ENCODE measurements around the gene SEH1L. TPM values are rescaled to one million over a fixed set of nuclear protein-coding genes. Genes with fewer than 3 reads are reported as not detected.

Gene SEH1L
- total RNA-seq, 1 donor from 2014 or later: 46.4 TPM

GRCh38 chr18:13007248-13007560 is 59.4 kb downstream of the SEH1L start:
- no peak for TF ChIP-seq CTCF (IDR thresholded peaks at IDR 0.05; ENCODE audit: partially characterized antibody, unreplicated experiment)
- no peaks in the 10 kb centered on the region for H3K36me3 Mint-ChIP-seq (ENCODE audit: unreplicated experiment)
- no peaks in the 10 kb centered on the region for H3K9me3 Mint-ChIP-seq (ENCODE audit: unreplicated experiment)
- no peaks in the 10 kb centered on the region for H3K27me3 Mint-ChIP-seq (ENCODE audit: unreplicated experiment)
- peaks cover 2% of the 10 kb centered on the region for H3K4me1 Mint-ChIP-seq (ENCODE audit: low read depth, unreplicated experiment)
- no peak for DNase-seq
- H3K4me3 Mint-ChIP-seq (ENCODE audit: unreplicated experiment): no peak overlapping the region
- H3K27ac Mint-ChIP-seq (ENCODE audit: unreplicated experiment): no peak overlapping the region

- H3K4me1 Mint-ChIP-seq (ENCODE audit: low read depth, unreplicated experiment): peaks cover 2% of the 10 kb centered on the region
- no peaks in the 10 kb centered on the region for H3K36me3 Mint-ChIP-seq (ENCODE audit: unreplicated experiment)
- H3K4me3 Mint-ChIP-seq (ENCODE audit: unreplicated experiment): no peak overlapping the region
- TF ChIP-seq CTCF (IDR thresholded peaks at IDR 0.05; ENCODE audit: partially characterized antibody, unreplicated experiment): no peak
- no peak overlapping the region for H3K27ac Mint-ChIP-seq (ENCODE audit: unreplicated experiment)
- no peaks in the 10 kb centered on the region for H3K9me3 Mint-ChIP-seq (ENCODE audit: unreplicated experiment)
- no peak for DNase-seq
- peaks cover 2% of the 10 kb centered on the region for H3K27me3 Mint-ChIP-seq (ENCODE audit: unreplicated experiment)
Measured at GRCh38 chr18:13011719-13012118, 63.9 kb downstream of the SEH1L start.

- Mint-ChIP-seq H3K9me3 (ENCODE audit: unreplicated experiment) (no peaks in the 10 kb centered on the region), H3K4me1 (ENCODE audit: low read depth, unreplicated experiment) (no peaks in the 10 kb centered on the region), H3K36me3 (ENCODE audit: unreplicated experiment) (no peaks in the 10 kb centered on the region), H3K27me3 (ENCODE audit: unreplicated experiment) (peaks cover 2% of the 10 kb centered on the region), H3K4me3 (ENCODE audit: unreplicated experiment) (no peak overlapping the region), H3K27ac (ENCODE audit: unreplicated experiment) (no peak overlapping the region)
- no peak for DNase-seq
- TF ChIP-seq CTCF (IDR thresholded peaks at IDR 0.05; ENCODE audit: partially characterized antibody, unreplicated experiment): no peak
Measured at GRCh38 chr18:13014232-13014631, 66.4 kb downstream of the SEH1L start.

GRCh38 chr18:13014818-13015217 is 67.0 kb downstream of the SEH1L start:
- Mint-ChIP-seq H3K27ac (ENCODE audit: unreplicated experiment) (no peak overlapping the region), H3K4me3 (ENCODE audit: unreplicated experiment) (no peak overlapping the region), H3K27me3 (ENCODE audit: unreplicated experiment) (peaks cover 2% of the 10 kb centered on the region), H3K36me3 (ENCODE audit: unreplicated experiment) (no peaks in the 10 kb centered on the region), H3K4me1 (ENCODE audit: low read depth, unreplicated experiment) (no peaks in the 10 kb centered on the region), H3K9me3 (ENCODE audit: unreplicated experiment) (no peaks in the 10 kb centered on the region)
- DNase-seq: no peak
- no peak for TF ChIP-seq CTCF (IDR thresholded peaks at IDR 0.05; ENCODE audit: partially characterized antibody, unreplicated experiment)

GRCh38 chr18:13017247-13017875 is 69.5 kb downstream of the SEH1L start:
- H3K27ac Mint-ChIP-seq (ENCODE audit: unreplicated experiment): no peak overlapping the region
- H3K36me3 Mint-ChIP-seq (ENCODE audit: unreplicated experiment): no peaks in the 10 kb centered on the region
- H3K4me3 Mint-ChIP-seq (ENCODE audit: unreplicated experiment): no peak overlapping the region
- H3K9me3 Mint-ChIP-seq (ENCODE audit: unreplicated experiment): no peaks in the 10 kb centered on the region
- peaks cover 2% of the 10 kb centered on the region for H3K27me3 Mint-ChIP-seq (ENCODE audit: unreplicated experiment)
- TF ChIP-seq CTCF (IDR thresholded peaks at IDR 0.05; ENCODE audit: partially characterized antibody, unreplicated experiment): no peak
- H3K4me1 Mint-ChIP-seq (ENCODE audit: low read depth, unreplicated experiment): no peaks in the 10 kb centered on the region
- no peak for DNase-seq
